Left colon (tissue), 2 donors: ENCODE measurements around the gene LETM1. TPM values are rescaled to one million over a fixed set of nuclear protein-coding genes. Genes with fewer than 3 reads are reported as not detected.
A peak's percentile ranks its signal among the peaks of the same experiment; 100 is the strongest.
"Not testable (repeated sequence)": the region's sequence is repeated elsewhere in the genome, so short reads cannot be mapped to it uniquely, and the experiment has no call there.

Experiments used
- ATAC-seq: fragments of 200-7000 bp; cut with Tn5 transposase; one replicate; pipeline ENCODE4 v1.9.1; 2020; ENCODE audit warnings: mild to moderate bottlenecking, moderate library complexity
- DNase-seq, 2 donors: peaks; one replicate each; pipeline ENCODE4 v3.0.0-alpha.2; 2020
- intact Hi-C, 2 donors: fragments of 100-400 bp; cut with DNase I in 1 of 2; cut with micrococcal nuclease in 1 of 2; formaldehyde crosslinking; loops; one replicate each; pipeline versions ENCODE4 v1.11.2 to v1.14.0; 2022; cut with DNase I, micrococcal nuclease
- total RNA-seq, 2 donors: library from RNA; stranded (reverse); fragmentation: NEBNext Ultra II Directional; extraction: Animal tissue kit (Norgen Biotek cat#: 25700); gene quantifications; one replicate each; pipeline ENCODE4 v1.2.1, GENCODE V29; 2021
- donor health status: DM: no; HTN: no; CAD: no.
- donor health status: DM: yes; HTN: yes; CAD: no.

The LETM1 gene
- total RNA-seq, 2 donors from 2014 or later: 112 to 160 TPM

- ATAC-seq (peak; percentile 26), DNase-seq (peak; percentile 53 to 65)
- intact Hi-C loops: no loop called here
Measured at GRCh38 chr4:1856943-1857699, 1.2 kb upstream of the LETM1 start.

- ATAC-seq (peak; percentile 8), DNase-seq (peak in 1 of 2 donors; percentile 54)
- intact Hi-C loops: no loop called here
Measured at GRCh38 chr4:1855333-1856070, 454 bp downstream of the LETM1 start.

GRCh38 chr4:1854752-1855151 is 1.2 kb downstream of the LETM1 start:
- ATAC-seq (no peak), DNase-seq (no peak)
- intact Hi-C loops: no loop called here

- ATAC-seq: peak; percentile 58
- DNase-seq: peak; percentile 51 to 82
- intact Hi-C loops: no loop called here
Measured at GRCh38 chr4:1852904-1853623, 2.9 kb downstream of the LETM1 start.

GRCh38 chr4:1851575-1852410 is 4.2 kb downstream of the LETM1 start:
- no peak for ATAC-seq
- intact Hi-C loops: no loop called here
- DNase-seq: no peak

- ATAC-seq (no peak), DNase-seq (no peak)
- intact Hi-C loops: no loop called here
Measured at GRCh38 chr4:1851160-1851559, 4.8 kb downstream of the LETM1 start.

- no peak for ATAC-seq
- no peak for DNase-seq
- intact Hi-C loops: no loop called here
Measured at GRCh38 chr4:1850276-1850675, 5.7 kb downstream of the LETM1 start.

- DNase-seq (no peak), ATAC-seq (no peak)
- intact Hi-C loops: no loop called here
Measured at GRCh38 chr4:1846580-1846979, 9.4 kb downstream of the LETM1 start.

GRCh38 chr4:1844618-1845017 is 11.3 kb downstream of the LETM1 start:
- ATAC-seq, DNase-seq, intact Hi-C loops: not testable (repeated sequence)

- no peak for ATAC-seq
- intact Hi-C loops: no loop called here
Measured at GRCh38 chr4:1843852-1844251, 12.1 kb downstream of the LETM1 start.

GRCh38 chr4:1842993-1843448 is 12.9 kb downstream of the LETM1 start:
- intact Hi-C loops: no loop called here
- ATAC-seq (no peak), DNase-seq (no peak)

More at GRCh38 chr4:1843852-1844251, 12.1 kb downstream of the LETM1 start:
- no peak for DNase-seq

- intact Hi-C loops: no loop called here
- DNase-seq (no peak), ATAC-seq (no peak)
Measured at GRCh38 chr4:1842339-1842895, 13.5 kb downstream of the LETM1 start.

- no peak for ATAC-seq
- DNase-seq: no peak
- intact Hi-C loops: no loop called here
Measured at GRCh38 chr4:1841887-1842210, 14.1 kb downstream of the LETM1 start.

- ATAC-seq (no peak), DNase-seq (no peak)
- intact Hi-C loops: no loop called here
Measured at GRCh38 chr4:1841201-1841886, 14.6 kb downstream of the LETM1 start.

GRCh38 chr4:1839282-1839681 is 16.7 kb downstream of the LETM1 start:
- intact Hi-C loops: no loop called here
- ATAC-seq (peak; percentile 97), DNase-seq (peak; percentile 54 to 61)

- DNase-seq: no peak
- intact Hi-C loops: no loop called here
- no peak for ATAC-seq
Measured at GRCh38 chr4:1837069-1837468, 18.9 kb downstream of the LETM1 start.

GRCh38 chr4:1836650-1837049 is 19.3 kb downstream of the LETM1 start:
- no peak for ATAC-seq
- no peak for DNase-seq
- intact Hi-C loops: no loop called here

- intact Hi-C loops, ATAC-seq, DNase-seq: not testable (repeated sequence)
Measured at GRCh38 chr4:1835836-1836235, 20.1 kb downstream of the LETM1 start.
